Fibroblast of villous mesenchyme (primary cell): ENCODE results near the gene PSMB2. TPM values are rescaled to one million over a fixed set of nuclear protein-coding genes. Genes with fewer than 3 reads are reported as not detected.

Experiments
- DNase-seq: peaks from one replicate; pipeline ENCODE4 v3.0.0-alpha.2; 2010; ENCODE audit warnings: low read depth
- H3K4me3 ChIP-seq: 2 replicates; pipeline ENCODE4 v1.5.1; 2011; ENCODE audit warnings: low read depth, mild to moderate bottlenecking, low read length
- CTCF ChIP-seq: IDR thresholded peaks from 2 replicates; pipeline ENCODE4 v1.5.1; 2012; ENCODE audit warnings: low read depth, mild to moderate bottlenecking, low read length; ENCODE audit not compliant: insufficient read depth
- total RNA-seq: library from RNA; depleted of rRNA; stranded (reverse); fragments of >200 nt; gene quantifications from 2 replicates; pipeline ENCODE4 v1.2.3, GENCODE V29; 2012

PSMB2 gene
- total RNA-seq, 1 donor, result 21.2 TPM

- TF ChIP-seq CTCF, result no peak
- H3K4me3 ChIP-seq, result no peak overlapping the region
- no peak for DNase-seq
These were observed 86.8 kb downstream of the PSMB2 start for GRCh38 chr1:35554266-35555211.

GRCh38 chr1:35553851-35554250 is 87.5 kb downstream of the PSMB2 start:
- no peak for DNase-seq
- TF ChIP-seq CTCF, result no peak
- H3K4me3 ChIP-seq, result no peak overlapping the region

Other genes with a start within 250 kb of the PSMB2 start
- gene KIAA0319L, start 84.1 kb downstream of the PSMB2 start, total RNA-seq, result 45.1 and 63.0 TPM in 2 replicates
- 21.6 and 27.4 TPM in 2 replicates for gene NCDN, start 83.7 kb downstream of the PSMB2 start, total RNA-seq
- gene TFAP2E, start 68.2 kb downstream of the PSMB2 start, total RNA-seq, result under 0.01 and 0.32 TPM in 2 replicates
- gene C1orf216, start 77.4 kb upstream of the PSMB2 start, total RNA-seq, result 14.5 and 19.9 TPM in 2 replicates
- 10.4 and 10.6 TPM in 2 replicates for gene CLSPN, start 128.5 kb upstream of the PSMB2 start, total RNA-seq
- 13.8 and 16.1 TPM in 2 replicates for gene AGO4, start 166.5 kb upstream of the PSMB2 start, total RNA-seq
- 16.4 TPM in 2 replicates for gene AGO1, start 241.7 kb upstream of the PSMB2 start, total RNA-seq